Osteoblast (primary cell): ENCODE measurements around the gene SPG7. TPM values are rescaled to one million over a fixed set of nuclear protein-coding genes. Genes with fewer than 3 reads are reported as not detected.

Source experiments
- DNase-seq: peaks from one replicate; pipeline ENCODE4 v3.0.0; 2011; ENCODE audit warnings: low spot score, mixed read lengths; ENCODE audit not compliant: insufficient read length; ENCODE audit errors: missing footprints
- H2AFZ ChIP-seq: 2 replicates; pipeline ENCODE4 v1.6.0; 2011; ENCODE audit warnings: mild to moderate bottlenecking, low read length
- H3K27ac ChIP-seq: 2 replicates; pipeline ENCODE4 v1.5.1; 2011; ENCODE audit warnings: mild to moderate bottlenecking, low read depth, low read length, moderate library complexity
- H3K27me3 ChIP-seq: 2 replicates; pipeline ENCODE4 v1.6.0; 2012; ENCODE audit warnings: mild to moderate bottlenecking, control low read depth, inconsistent platforms, low read length, moderate library complexity; ENCODE audit not compliant: insufficient read depth
- H3K36me3 ChIP-seq: 2 replicates; pipeline ENCODE4 v1.5.1; 2011; ENCODE audit warnings: mild to moderate bottlenecking, low read length, control low read depth, moderate library complexity; ENCODE audit not compliant: insufficient read depth
- H3K4me1 ChIP-seq: 2 replicates; pipeline ENCODE4 v1.5.1; 2011; ENCODE audit warnings: mild to moderate bottlenecking, low read length, control low read depth, moderate library complexity; ENCODE audit not compliant: insufficient read depth
- H3K4me2 ChIP-seq: 2 replicates; pipeline ENCODE4 v1.6.0; 2011; ENCODE audit warnings: mild to moderate bottlenecking, low read length; ENCODE audit not compliant: insufficient read depth
- H3K4me3 ChIP-seq: fragments of 200-600 bp; sonication (generic); 3 replicates; pipeline ENCODE4 v1.5.1; 2012; ENCODE audit warnings: mild to moderate bottlenecking, low read length, inconsistent platforms; ENCODE audit not compliant: insufficient read depth
- H3K79me2 ChIP-seq: 2 replicates; pipeline ENCODE4 v1.6.0; 2012; ENCODE audit warnings: mild to moderate bottlenecking, low read length, control low read depth, inconsistent platforms; ENCODE audit not compliant: insufficient read depth
- H3K9me3 ChIP-seq: 2 replicates; pipeline ENCODE4 v1.5.1; 2011; ENCODE audit warnings: low read depth, low read length, control low read depth
- H4K20me1 ChIP-seq: 2 replicates; pipeline ENCODE4 v1.6.0; 2012; ENCODE audit warnings: mild to moderate bottlenecking, low read length, control low read depth; ENCODE audit not compliant: insufficient read depth
- CTCF ChIP-seq: IDR thresholded peaks from 2 replicates; pipeline ENCODE4 v1.5.1; 2011; ENCODE audit warnings: mild to moderate bottlenecking, low read depth, low read length, moderate library complexity; ENCODE audit errors: extremely low read depth
- total RNA-seq: library from RNA; depleted of rRNA; stranded (reverse); fragments of >200 nt; gene quantifications from 2 replicates; pipeline ENCODE4 v1.2.3, GENCODE V29; 2012

Gene SPG7
- total RNA-seq, 1 donor: 85.8 TPM

GRCh38 chr16:89538286-89538685, 30.1 kb downstream of the SPG7 start:
- H3K9me3 ChIP-seq: no peaks in the 10 kb centered on the region
- no peak overlapping the region for H2AFZ ChIP-seq
- H3K4me1 ChIP-seq: no peaks in the 10 kb centered on the region
- DNase-seq: peak; percentile 23
- H3K27me3 ChIP-seq: no peaks in the 10 kb centered on the region
- H3K4me2 ChIP-seq: no peak overlapping the region
- H4K20me1 ChIP-seq: peaks cover 24% of the 10 kb centered on the region
- H3K4me3 ChIP-seq: no peak overlapping the region
- H3K27ac ChIP-seq: no peak overlapping the region
- no peak for TF ChIP-seq CTCF
- peaks cover 65% of the 10 kb centered on the region for H3K36me3 ChIP-seq
- H3K79me2 ChIP-seq: peaks cover 36% of the 10 kb centered on the region

- Histone ChIP-seq H3K9me3 (no peaks in the 10 kb centered on the region), H4K20me1 (peaks cover 18% of the 10 kb centered on the region), H3K36me3 (peaks cover 55% of the 10 kb centered on the region), H3K27ac (no peak overlapping the region), H3K79me2 (peaks cover 24% of the 10 kb centered on the region), H3K4me1 (no peaks in the 10 kb centered on the region), H3K27me3 (no peaks in the 10 kb centered on the region), H2AFZ (no peak overlapping the region), H3K4me2 (no peak overlapping the region), H3K4me3 (no peak overlapping the region)
- peak; percentile 69 for DNase-seq
- no peak for TF ChIP-seq CTCF
These were observed 32.4 kb downstream of the SPG7 start for GRCh38 chr16:89540557-89540956.

- no peak overlapping the region for H2AFZ ChIP-seq
- H3K27ac ChIP-seq: no peak overlapping the region
- no peaks in the 10 kb centered on the region for H3K4me1 ChIP-seq
- no peak overlapping the region for H3K4me3 ChIP-seq
- TF ChIP-seq CTCF: no peak
- H4K20me1 ChIP-seq: peaks cover 12% of the 10 kb centered on the region
- no peaks in the 10 kb centered on the region for H3K27me3 ChIP-seq
- peaks cover 23% of the 10 kb centered on the region for H3K79me2 ChIP-seq
- peaks cover 61% of the 10 kb centered on the region for H3K36me3 ChIP-seq
- no peak overlapping the region for H3K4me2 ChIP-seq
- DNase-seq: no peak
- no peaks in the 10 kb centered on the region for H3K9me3 ChIP-seq
These were observed 33.6 kb downstream of the SPG7 start for GRCh38 chr16:89541792-89542191.

GRCh38 chr16:89544113-89544512, 35.9 kb downstream of the SPG7 start:
- no peaks in the 10 kb centered on the region for H3K4me1 ChIP-seq
- TF ChIP-seq CTCF: no peak
- no peaks in the 10 kb centered on the region for H4K20me1 ChIP-seq
- DNase-seq: peak; percentile 68
- no peak overlapping the region for H3K4me3 ChIP-seq
- peaks cover 62% of the 10 kb centered on the region for H3K36me3 ChIP-seq
- no peak overlapping the region for H3K27ac ChIP-seq
- H3K9me3 ChIP-seq: no peaks in the 10 kb centered on the region
- H2AFZ ChIP-seq: no peak overlapping the region
- H3K79me2 ChIP-seq: peaks cover 6% of the 10 kb centered on the region
- no peak overlapping the region for H3K4me2 ChIP-seq
- H3K27me3 ChIP-seq: no peaks in the 10 kb centered on the region
